Measurements from ENCODE around the gene GFPT1. TPM values are rescaled to one million over a fixed set of nuclear protein-coding genes. Genes with fewer than 3 reads are reported as not detected.
A peak's percentile ranks its signal among the peaks of the same experiment; 100 is the strongest.

Gene GFPT1
- total and polyA plus RNA-seq, 9 of the 15 experiments (the other 6 are each of a cell fraction or from before 2014, with no cell fraction given), result 6.6 to 38.3 (median 15.9) TPM

- TF ChIP-seq CHAMP1 (IDR thresholded peaks at IDR 0.05) (no peak), ZNF253 (CRISPR knock-in tag; conservative IDR thresholded peaks at IDR 0.05) (no peak), NCOA4 (IDR thresholded peaks at IDR 0.05; ENCODE audit: partially characterized antibody) (no peak), SNIP1 (IDR thresholded peaks at IDR 0.05; ENCODE audit: low read depth) (no peak), POLR3A (IDR thresholded peaks at IDR 0.05; ENCODE audit: borderline replicate concordance, extremely low read depth, insufficient read depth, insufficient read length) (no peak), RNF2 (IDR thresholded peaks at IDR 0.05) (no peak), MTA3 (IDR thresholded peaks at IDR 0.05; ENCODE audit: borderline replicate concordance) (peak; percentile 92), POLR2AphosphoS5 (IDR thresholded peaks at IDR 0.05; ENCODE audit: control insufficient read depth, insufficient read depth, low read depth, low read length) (peak; percentile 84; the same call in 1 of the 2 replicates), HNRNPH1 (optimal IDR thresholded peaks at IDR 0.05; ENCODE audit: low read depth, low read length) (no peak), TEAD1 (CRISPR knock-in tag; IDR thresholded peaks at IDR 0.05) (peak in 1 of 2 experiments; percentile 68; a peak in 2 of 4 replicates), ZNF212 (CRISPR knock-in tag; IDR thresholded peaks at IDR 0.05) (no peak), ZNF507 (tag; conservative IDR thresholded peaks at IDR 0.05) (no peak), SRSF1 (IDR thresholded peaks at IDR 0.05; ENCODE audit: low read depth, low read length) (no peak)
- TF ChIP-seq, protein P1, sequence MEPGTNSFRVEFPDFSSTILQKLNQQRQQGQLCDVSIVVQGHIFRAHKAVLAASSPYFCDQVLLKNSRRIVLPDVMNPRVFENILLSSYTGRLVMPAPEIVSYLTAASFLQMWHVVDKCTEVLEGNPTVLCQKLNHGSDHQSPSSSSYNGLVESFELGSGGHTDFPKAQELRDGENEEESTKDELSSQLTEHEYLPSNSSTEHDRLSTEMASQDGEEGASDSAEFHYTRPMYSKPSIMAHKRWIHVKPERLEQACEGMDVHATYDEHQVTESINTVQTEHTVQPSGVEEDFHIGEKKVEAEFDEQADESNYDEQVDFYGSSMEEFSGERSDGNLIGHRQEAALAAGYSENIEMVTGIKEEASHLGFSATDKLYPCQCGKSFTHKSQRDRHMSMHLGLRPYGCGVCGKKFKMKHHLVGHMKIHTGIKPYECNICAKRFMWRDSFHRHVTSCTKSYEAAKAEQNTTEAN (CRISPR knock-in tag; IDR thresholded peaks at IDR 0.05), result no peak
- TF ChIP-seq, protein P2, sequence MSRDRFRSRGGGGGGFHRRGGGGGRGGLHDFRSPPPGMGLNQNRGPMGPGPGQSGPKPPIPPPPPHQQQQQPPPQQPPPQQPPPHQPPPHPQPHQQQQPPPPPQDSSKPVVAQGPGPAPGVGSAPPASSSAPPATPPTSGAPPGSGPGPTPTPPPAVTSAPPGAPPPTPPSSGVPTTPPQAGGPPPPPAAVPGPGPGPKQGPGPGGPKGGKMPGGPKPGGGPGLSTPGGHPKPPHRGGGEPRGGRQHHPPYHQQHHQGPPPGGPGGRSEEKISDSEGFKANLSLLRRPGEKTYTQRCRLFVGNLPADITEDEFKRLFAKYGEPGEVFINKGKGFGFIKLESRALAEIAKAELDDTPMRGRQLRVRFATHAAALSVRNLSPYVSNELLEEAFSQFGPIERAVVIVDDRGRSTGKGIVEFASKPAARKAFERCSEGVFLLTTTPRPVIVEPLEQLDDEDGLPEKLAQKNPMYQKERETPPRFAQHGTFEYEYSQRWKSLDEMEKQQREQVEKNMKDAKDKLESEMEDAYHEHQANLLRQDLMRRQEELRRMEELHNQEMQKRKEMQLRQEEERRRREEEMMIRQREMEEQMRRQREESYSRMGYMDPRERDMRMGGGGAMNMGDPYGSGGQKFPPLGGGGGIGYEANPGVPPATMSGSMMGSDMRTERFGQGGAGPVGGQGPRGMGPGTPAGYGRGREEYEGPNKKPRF (IDR thresholded peaks at IDR 0.05; ENCODE audit: low read depth, low read length), result no peak
- TF ChIP-seq, protein P3, sequence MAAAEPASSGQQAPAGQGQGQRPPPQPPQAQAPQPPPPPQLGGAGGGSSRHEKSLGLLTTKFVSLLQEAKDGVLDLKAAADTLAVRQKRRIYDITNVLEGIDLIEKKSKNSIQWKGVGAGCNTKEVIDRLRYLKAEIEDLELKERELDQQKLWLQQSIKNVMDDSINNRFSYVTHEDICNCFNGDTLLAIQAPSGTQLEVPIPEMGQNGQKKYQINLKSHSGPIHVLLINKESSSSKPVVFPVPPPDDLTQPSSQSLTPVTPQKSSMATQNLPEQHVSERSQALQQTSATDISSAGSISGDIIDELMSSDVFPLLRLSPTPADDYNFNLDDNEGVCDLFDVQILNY (CRISPR knock-in tag; IDR thresholded peaks at IDR 0.05), result no peak
- TF ChIP-seq, protein P4, sequence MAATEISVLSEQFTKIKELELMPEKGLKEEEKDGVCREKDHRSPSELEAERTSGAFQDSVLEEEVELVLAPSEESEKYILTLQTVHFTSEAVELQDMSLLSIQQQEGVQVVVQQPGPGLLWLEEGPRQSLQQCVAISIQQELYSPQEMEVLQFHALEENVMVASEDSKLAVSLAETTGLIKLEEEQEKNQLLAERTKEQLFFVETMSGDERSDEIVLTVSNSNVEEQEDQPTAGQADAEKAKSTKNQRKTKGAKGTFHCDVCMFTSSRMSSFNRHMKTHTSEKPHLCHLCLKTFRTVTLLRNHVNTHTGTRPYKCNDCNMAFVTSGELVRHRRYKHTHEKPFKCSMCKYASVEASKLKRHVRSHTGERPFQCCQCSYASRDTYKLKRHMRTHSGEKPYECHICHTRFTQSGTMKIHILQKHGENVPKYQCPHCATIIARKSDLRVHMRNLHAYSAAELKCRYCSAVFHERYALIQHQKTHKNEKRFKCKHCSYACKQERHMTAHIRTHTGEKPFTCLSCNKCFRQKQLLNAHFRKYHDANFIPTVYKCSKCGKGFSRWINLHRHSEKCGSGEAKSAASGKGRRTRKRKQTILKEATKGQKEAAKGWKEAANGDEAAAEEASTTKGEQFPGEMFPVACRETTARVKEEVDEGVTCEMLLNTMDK (IDR thresholded peaks at IDR 0.05; ENCODE audit: borderline replicate concordance, insufficient read depth, low read depth, low read length, poor library complexity, severe bottlenecking), result no peak
These were observed at the start of gene GFPT1 (continued) for GRCh38 chr2:69386789-69387734.
